ENCODE measurements around the gene NDUFAB1. TPM values are rescaled to one million over a fixed set of nuclear protein-coding genes. Genes with fewer than 3 reads are reported as not detected.
"Not testable (repeated sequence)": the region's sequence is repeated elsewhere in the genome, so short reads cannot be mapped to it uniquely, and the experiment has no call there.

NDUFAB1 gene
- total and polyA plus RNA-seq, 3 donors from 2014 or later = 65.4 to 115 (median 79.5) TPM

- H3K27me3 ChIP-seq = no peaks in the 10 kb centered on the region
- 69 to 95% methylated on average over 3 of the region's 3 CpGs for WGBS, 2 donors
- no peak overlapping the region for H3K4me3 ChIP-seq
- H3K27ac ChIP-seq = no peak overlapping the region
- TF ChIP-seq POLR2A (IDR thresholded peaks at IDR 0.05) (no peak), CTCF (IDR thresholded peaks at IDR 0.05) (no peak)
- peaks cover 9% of the 10 kb centered on the region for H3K4me1 ChIP-seq
- no peaks in the 10 kb centered on the region for H3K36me3 ChIP-seq (ENCODE audit: low read depth, missing control alignments)
- no peak for DNase-seq
- H3K9me3 ChIP-seq = no peaks in the 10 kb centered on the region
- intact Hi-C loops (cut with DNase I; ENCODE audit: low total_unique reads) = no loop called here
These were observed 5.9 kb downstream of the NDUFAB1 start for GRCh38 chr16:23590181-23590580.

- Histone ChIP-seq H3K27me3 (no peaks in the 10 kb centered on the region), H3K4me1 (no peaks in the 10 kb centered on the region), H3K9me3 (no peaks in the 10 kb centered on the region), H3K4me3 (no peak overlapping the region), H3K27ac (no peak overlapping the region), H3K36me3 (ENCODE audit: low read depth, missing control alignments) (no peaks in the 10 kb centered on the region)
- intact Hi-C loops (cut with DNase I; ENCODE audit: low total_unique reads) = no loop called here
- 78 to 87% methylated on average over 5 of the region's 5 CpGs for WGBS, 2 donors
- TF ChIP-seq CTCF (IDR thresholded peaks at IDR 0.05) = no peak
- no peak for TF ChIP-seq POLR2A (IDR thresholded peaks at IDR 0.05)
- DNase-seq = no peak
These were observed 8.4 kb downstream of the NDUFAB1 start for GRCh38 chr16:23587726-23588125.

GRCh38 chr16:23584186-23585076, 11.7 kb downstream of the NDUFAB1 start:
- H3K36me3 ChIP-seq (ENCODE audit: low read depth, missing control alignments) = no peaks in the 10 kb centered on the region
- H3K9me3 ChIP-seq = no peaks in the 10 kb centered on the region
- WGBS, 2 donors = 83 to 93% methylated on average over 13 to 14 of the region's 14 CpGs
- H3K27ac ChIP-seq = no peak overlapping the region
- no peak overlapping the region for H3K4me3 ChIP-seq
- intact Hi-C loops (cut with DNase I; ENCODE audit: low total_unique reads) = no loop called here
- DNase-seq = no peak
- no peaks in the 10 kb centered on the region for H3K4me1 ChIP-seq
- TF ChIP-seq POLR2A (IDR thresholded peaks at IDR 0.05) = no peak
- TF ChIP-seq CTCF (IDR thresholded peaks at IDR 0.05) = no peak
- H3K27me3 ChIP-seq = no peaks in the 10 kb centered on the region

- H3K36me3 ChIP-seq (ENCODE audit: low read depth, missing control alignments) = not testable (repeated sequence)
These were observed 12.8 kb downstream of the NDUFAB1 start for GRCh38 chr16:23583271-23583670.

GRCh38 chr16:23581764-23582163, 14.4 kb downstream of the NDUFAB1 start:
- DNase-seq = no peak
- H3K27me3 ChIP-seq = no peaks in the 10 kb centered on the region
- TF ChIP-seq CTCF (IDR thresholded peaks at IDR 0.05) = no peak
- no peak for TF ChIP-seq POLR2A (IDR thresholded peaks at IDR 0.05)
- H3K4me1 ChIP-seq = peaks cover 12% of the 10 kb centered on the region
- no peaks in the 10 kb centered on the region for H3K9me3 ChIP-seq
- H3K36me3 ChIP-seq (ENCODE audit: low read depth, missing control alignments) = no peaks in the 10 kb centered on the region
- no peak overlapping the region for H3K27ac ChIP-seq
- no peak overlapping the region for H3K4me3 ChIP-seq
- intact Hi-C loops (cut with DNase I; ENCODE audit: low total_unique reads) = no loop called here

More at GRCh38 chr16:23583271-23583670, 12.8 kb downstream of the NDUFAB1 start:
- H3K4me3 ChIP-seq; intact Hi-C loops (cut with DNase I; ENCODE audit: low total_unique reads); H3K27ac ChIP-seq; H3K9me3 ChIP-seq; H3K27me3 ChIP-seq; DNase-seq; H3K4me1 ChIP-seq: not testable (repeated sequence)
- 94% methylated on average over 26 of the region's 30 CpGs; no CpG with 5 or more reads in 1 of the 2 donors for WGBS, 2 donors
